A549 (cell line): ENCODE measurements around the gene PDE8B. TPM values are rescaled to one million over a fixed set of nuclear protein-coding genes. Genes with fewer than 3 reads are reported as not detected.

Source experiments
- ATAC-seq, 2 experiments: fragments of 200-7000 bp in 1 of 2; fragments of >200 bp in 1 of 2; cut with Nextera tagmentation in 1 of 2; cut with Tn5 transposase in 1 of 2; 3 replicates each; pipeline versions ENCODE4 v1.8.0 to v1.9.1; 2018 to 2020; ENCODE audit warnings: mild to moderate bottlenecking in 1 of 2, moderate library complexity in 1 of 2
- CTCF ChIA-PET: fragments of 300-600 bp; sonication (Branson Sonifier 250); formaldehyde crosslinking; extraction: SDS; loops from one replicate; lab custom pipeline; 2021; ENCODE audit warnings: antibody characterized with exemption, inconsistent platforms; lab: Yijun Ruan, JAX
- POLR2A ChIA-PET: fragments of 350-600 bp; formaldehyde crosslinking; extraction: SDS; loops from one replicate; lab custom pipeline; 2021; ENCODE audit warnings: antibody characterized with exemption, inconsistent platforms; lab: Yijun Ruan, JAX
- DNase-seq, 2 experiments: peaks; one replicate each; pipeline versions ENCODE4 v3.0.0 to v3.0.0-alpha.2; 2011 to 2016; ENCODE audit warnings: low read depth in 1 of 2, low spot score in 1 of 2
- FAIRE-seq: peaks from 2 replicates; lab custom pipeline; 2011; peaks lifted over from hg19 to GRCh38; lab: Jason Lieb, UNC
- H3K27ac ChIP-seq, 2 experiments: fragments of >200 bp; sonication (Bioruptor Twin); formaldehyde crosslinking; 3 replicates each; pipeline ENCODE4 v1.5.1; 2016 to 2017
- H3K4me1 ChIP-seq: fragments of >200 bp; sonication (Bioruptor Twin); formaldehyde crosslinking; 3 replicates; pipeline ENCODE4 v1.6.1; 2016
- H3K4me2 ChIP-seq: fragments of >200 bp; sonication (Bioruptor Twin); formaldehyde crosslinking; 3 replicates; pipeline ENCODE4 v1.6.1; 2016
- H3K4me3 ChIP-seq: fragments of >200 bp; sonication (Bioruptor Twin); formaldehyde crosslinking; 3 replicates; pipeline ENCODE4 v1.5.1; 2016
- H3K9me3 ChIP-seq: fragments of >200 bp; sonication (Bioruptor Twin); formaldehyde crosslinking; 3 replicates; pipeline ENCODE4 v1.6.1; 2016
- BHLHE40 ChIP-seq: IDR thresholded peaks from 2 replicates; pipeline ENCODE4 v1.6.1; 2012; ENCODE audit warnings: low read depth, low read length, inconsistent platforms
- CBX8 ChIP-seq: fragments of 200-600 bp; sonication (generic); IDR thresholded peaks from 2 replicates; pipeline ENCODE4 v1.6.1; 2016
- CEBPB ChIP-seq, 2 experiments: fragments of >200 bp in 1 of 2; sonication (Bioruptor Twin) in 1 of 2; formaldehyde crosslinking in 1 of 2; IDR thresholded peaks; 2 replicates each; pipeline ENCODE4 v1.6.1; 2012 to 2016
- EHMT2 ChIP-seq: fragments of 200-600 bp; sonication (generic); IDR thresholded peaks from 2 replicates; pipeline ENCODE4 v1.6.1; 2016; ENCODE audit warnings: antibody characterized with exemption, low read depth, mild to moderate bottlenecking, moderate library complexity
- FOXS1 ChIP-seq: fragments of 250-450 bp; sonication (Bioruptor Pico); IDR thresholded peaks from 2 replicates; pipeline ENCODE4 v1.5.0; 2020; ENCODE audit warnings: mild to moderate bottlenecking, moderate library complexity
- GATA3 ChIP-seq: IDR thresholded peaks from 2 replicates; pipeline ENCODE4 v1.6.1; 2012; ENCODE audit warnings: borderline replicate concordance
- HOXA7 ChIP-seq: fragments of 250-450 bp; sonication (Bioruptor Pico); IDR thresholded peaks from 2 replicates; pipeline ENCODE4 v1.5.0; 2020; ENCODE audit warnings: mild to moderate bottlenecking, moderate library complexity
- HOXB13 ChIP-seq: fragments of 250-450 bp; sonication (Bioruptor Pico); IDR thresholded peaks from 2 replicates; pipeline ENCODE4 v1.5.0; 2020; ENCODE audit warnings: low read depth, mild to moderate bottlenecking, moderate library complexity
- JUN ChIP-seq, 2 experiments: fragments of >200 bp; sonication (Bioruptor Twin); formaldehyde crosslinking; IDR thresholded peaks; 2 replicates in 1 of 2; 3 replicates in 1 of 2; pipeline ENCODE4 v1.6.1; 2016 to 2017
- NFE2L2 ChIP-seq: fragments of 150-350 bp; conservative IDR thresholded peaks from 2 replicates; pipeline ENCODE4 v1.6.1; 2014; ENCODE audit warnings: low read length
- PHF8 ChIP-seq: fragments of 200-600 bp; sonication (generic); IDR thresholded peaks from 2 replicates; pipeline ENCODE4 v1.6.1; 2016; ENCODE audit warnings: low read depth, mild to moderate bottlenecking, antibody characterized with exemption, moderate library complexity, borderline replicate concordance
- RARB ChIP-seq: fragments of 250-450 bp; sonication (Bioruptor Pico); IDR thresholded peaks from 2 replicates; pipeline ENCODE4 v1.8.0; 2021; ENCODE audit warnings: mild to moderate bottlenecking, moderate library complexity
- RFX5 ChIP-seq: fragments of 450-650 bp; IDR thresholded peaks from 2 replicates; pipeline ENCODE4 v1.7.1; 2014; ENCODE audit warnings: antibody characterized with exemption, mild to moderate bottlenecking, moderate library complexity
- SREBF2 ChIP-seq: fragments of 450-650 bp; IDR thresholded peaks from 2 replicates; pipeline ENCODE4 v1.6.1; 2014; ENCODE audit warnings: mild to moderate bottlenecking, moderate library complexity
- TP53 ChIP-seq: fragments of 250-450 bp; sonication (Bioruptor Pico); IDR thresholded peaks from 2 replicates; pipeline ENCODE4 v1.5.0; 2021; ENCODE audit warnings: mild to moderate bottlenecking, moderate library complexity
- ZC3H11A ChIP-seq: fragments of 450-650 bp; IDR thresholded peaks from 2 replicates; pipeline ENCODE4 v1.6.1; 2014; ENCODE audit warnings: antibody characterized with exemption, mild to moderate bottlenecking
- ZNF302 ChIP-seq: fragments of 250-450 bp; sonication (Bioruptor Pico); IDR thresholded peaks from 2 replicates; pipeline ENCODE4 v1.9.0; 2021; ENCODE audit warnings: inconsistent platforms, mild to moderate bottlenecking, moderate library complexity
- ZSCAN20 ChIP-seq: fragments of 250-450 bp; sonication (Bioruptor Pico); IDR thresholded peaks from 2 replicates; pipeline ENCODE4 v1.8.0; 2022; ENCODE audit warnings: mild to moderate bottlenecking, moderate library complexity
- WGBS: methylation state at CpG from one replicate; pipeline ENCODE4 v1.1.6; 2017; ENCODE audit errors: missing lambda C conversion rate; 5-methylcytosine and 5-hydroxymethylcytosine counted together
- polyA plus RNA-seq, 4 experiments: library from polyadenylated mRNA; depleted of rRNA in 3 of 4; stranded (reverse); fragments of >200 nt; fragmentation: RNase III in 1 of 4; extraction: RNeasy Plus Mini Kit Qiagen cat#74134 plus additional on column Dnase treatment in 1 of 4; gene quantifications; 2 replicates in 3 of 4; 3 replicates in 1 of 4; pipeline ENCODE4 v1.2.3, GENCODE V29; 2011 to 2017
- TF ChIP-seq, protein P1 (sequence below): fragments of 200-600 bp; sonication (generic); IDR thresholded peaks from 2 replicates; pipeline ENCODE4 v1.6.1; 2016; ENCODE audit warnings: antibody characterized with exemption, mild to moderate bottlenecking, moderate library complexity
- TF ChIP-seq, protein P2 (sequence below): IDR thresholded peaks from 2 replicates; pipeline ENCODE4 v1.6.1; 2012
- TF ChIP-seq, protein P3 (sequence below): IDR thresholded peaks from 2 replicates; pipeline ENCODE4 v1.6.1; 2012
- TF ChIP-seq, protein P4 (sequence below): fragments of 150-350 bp; IDR thresholded peaks from 2 replicates; pipeline ENCODE4 v1.6.1; 2014; ENCODE audit warnings: low read depth, mild to moderate bottlenecking, low read length
- TF ChIP-seq, protein P5 (sequence below): IDR thresholded peaks from 2 replicates; pipeline ENCODE4 v1.6.1; 2012; ENCODE audit warnings: low read depth, borderline replicate concordance

Gene PDE8B
- polyA plus RNA-seq, 2 of the 4 experiments (the other 2 are of a cell fraction): 2.0 to 4.0 TPM

DNA sequence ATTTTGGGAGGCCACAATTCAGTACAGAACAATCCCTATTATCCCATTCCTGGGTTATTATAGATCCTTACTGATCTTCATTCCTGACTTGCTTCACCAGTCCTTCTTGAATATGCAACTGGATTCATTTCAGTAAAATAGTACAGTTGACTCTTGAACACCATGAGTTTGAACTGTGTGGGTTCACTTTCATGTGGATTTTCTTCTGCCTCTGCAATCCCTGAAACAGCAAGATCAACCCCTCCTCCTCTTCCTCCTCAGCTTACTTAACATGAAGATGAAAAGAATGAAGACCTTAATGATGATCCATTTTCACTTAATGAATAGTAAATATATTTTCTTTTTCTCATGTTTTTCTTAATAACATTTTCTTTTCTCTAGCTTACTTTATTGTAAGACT, 8.3 kb upstream of the PDE8B start:
- DNase-seq: no peak
- no peak for TF ChIP-seq ZSCAN20
- no peak for TF ChIP-seq FOXS1 (CRISPR knock-in tag)
- TF ChIP-seq ZC3H11A: no peak
- TF ChIP-seq, protein P1, sequence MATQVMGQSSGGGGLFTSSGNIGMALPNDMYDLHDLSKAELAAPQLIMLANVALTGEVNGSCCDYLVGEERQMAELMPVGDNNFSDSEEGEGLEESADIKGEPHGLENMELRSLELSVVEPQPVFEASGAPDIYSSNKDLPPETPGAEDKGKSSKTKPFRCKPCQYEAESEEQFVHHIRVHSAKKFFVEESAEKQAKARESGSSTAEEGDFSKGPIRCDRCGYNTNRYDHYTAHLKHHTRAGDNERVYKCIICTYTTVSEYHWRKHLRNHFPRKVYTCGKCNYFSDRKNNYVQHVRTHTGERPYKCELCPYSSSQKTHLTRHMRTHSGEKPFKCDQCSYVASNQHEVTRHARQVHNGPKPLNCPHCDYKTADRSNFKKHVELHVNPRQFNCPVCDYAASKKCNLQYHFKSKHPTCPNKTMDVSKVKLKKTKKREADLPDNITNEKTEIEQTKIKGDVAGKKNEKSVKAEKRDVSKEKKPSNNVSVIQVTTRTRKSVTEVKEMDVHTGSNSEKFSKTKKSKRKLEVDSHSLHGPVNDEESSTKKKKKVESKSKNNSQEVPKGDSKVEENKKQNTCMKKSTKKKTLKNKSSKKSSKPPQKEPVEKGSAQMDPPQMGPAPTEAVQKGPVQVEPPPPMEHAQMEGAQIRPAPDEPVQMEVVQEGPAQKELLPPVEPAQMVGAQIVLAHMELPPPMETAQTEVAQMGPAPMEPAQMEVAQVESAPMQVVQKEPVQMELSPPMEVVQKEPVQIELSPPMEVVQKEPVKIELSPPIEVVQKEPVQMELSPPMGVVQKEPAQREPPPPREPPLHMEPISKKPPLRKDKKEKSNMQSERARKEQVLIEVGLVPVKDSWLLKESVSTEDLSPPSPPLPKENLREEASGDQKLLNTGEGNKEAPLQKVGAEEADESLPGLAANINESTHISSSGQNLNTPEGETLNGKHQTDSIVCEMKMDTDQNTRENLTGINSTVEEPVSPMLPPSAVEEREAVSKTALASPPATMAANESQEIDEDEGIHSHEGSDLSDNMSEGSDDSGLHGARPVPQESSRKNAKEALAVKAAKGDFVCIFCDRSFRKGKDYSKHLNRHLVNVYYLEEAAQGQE: no peak
- TF ChIP-seq CEBPB (IDR thresholded peaks at IDR 0.05): no peak
- no peak for TF ChIP-seq JUN (IDR thresholded peaks at IDR 0.05)
- TF ChIP-seq TP53 (CRISPR knock-in tag): no peak
- no peak for TF ChIP-seq ZNF302
- no peak for TF ChIP-seq PHF8
- TF ChIP-seq HOXA7 (CRISPR knock-in tag): no peak
- peaks cover 8% of the 10 kb centered on the region; the same call in 2 of the 3 replicates for H3K4me1 ChIP-seq
- ATAC-seq: no peak
- CTCF ChIA-PET: interaction anchor here (1.2 kb wide), 1 partner anchor 16 kb away, joined by 4 read pairs; no protein-coding TSS in a partner anchor
- H3K27ac ChIP-seq: no peak overlapping the region
- POLR2A ChIA-PET: no interaction called here
- no peak overlapping the region for H3K4me3 ChIP-seq
- peaks cover 10% of the 10 kb centered on the region; the same call in 2 of the 3 replicates for H3K9me3 ChIP-seq
- no peak for FAIRE-seq
- H3K4me2 ChIP-seq: no peak overlapping the region

DNA sequence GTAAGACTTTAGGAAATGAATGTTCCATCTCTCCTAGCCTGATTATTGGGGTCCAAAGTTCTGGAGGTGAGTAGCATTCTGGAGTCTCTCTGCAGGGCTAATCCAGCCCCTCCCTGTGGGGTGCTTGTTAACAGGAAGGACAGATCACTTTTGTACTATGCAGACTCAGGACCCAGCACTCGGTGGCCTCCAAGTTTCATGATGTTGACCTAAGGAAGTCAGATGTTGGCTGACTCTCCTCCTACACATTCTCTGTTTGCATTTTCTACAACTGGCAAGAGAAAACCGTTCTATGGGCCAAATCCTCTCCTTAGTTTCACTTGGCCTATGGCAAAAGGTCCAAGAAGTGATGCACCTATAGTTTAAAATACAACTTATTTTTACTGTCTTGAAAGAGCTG, 5.5 kb upstream of the PDE8B start:
- Histone ChIP-seq H3K4me2 (peak overlapping the region; percentile 23; the same call in 1 of the 3 replicates), H3K9me3 (no peaks in the 10 kb centered on the region), H3K4me1 (peaks cover 8% of the 10 kb centered on the region; the same call in 2 of the 3 replicates), H3K27ac (no peak overlapping the region), H3K4me3 (no peak overlapping the region)
- no peak for FAIRE-seq
- TF ChIP-seq, protein P1: no peak
- DNase-seq: peak in 1 of 2 experiments; percentile 16
- ATAC-seq: no peak; a peak in 1 of 6 replicates
- 14% methylated on average over 2 of the region's 2 CpGs for WGBS
- ChIA-PET CTCF (no interaction called here), POLR2A (no interaction called here)

DNA sequence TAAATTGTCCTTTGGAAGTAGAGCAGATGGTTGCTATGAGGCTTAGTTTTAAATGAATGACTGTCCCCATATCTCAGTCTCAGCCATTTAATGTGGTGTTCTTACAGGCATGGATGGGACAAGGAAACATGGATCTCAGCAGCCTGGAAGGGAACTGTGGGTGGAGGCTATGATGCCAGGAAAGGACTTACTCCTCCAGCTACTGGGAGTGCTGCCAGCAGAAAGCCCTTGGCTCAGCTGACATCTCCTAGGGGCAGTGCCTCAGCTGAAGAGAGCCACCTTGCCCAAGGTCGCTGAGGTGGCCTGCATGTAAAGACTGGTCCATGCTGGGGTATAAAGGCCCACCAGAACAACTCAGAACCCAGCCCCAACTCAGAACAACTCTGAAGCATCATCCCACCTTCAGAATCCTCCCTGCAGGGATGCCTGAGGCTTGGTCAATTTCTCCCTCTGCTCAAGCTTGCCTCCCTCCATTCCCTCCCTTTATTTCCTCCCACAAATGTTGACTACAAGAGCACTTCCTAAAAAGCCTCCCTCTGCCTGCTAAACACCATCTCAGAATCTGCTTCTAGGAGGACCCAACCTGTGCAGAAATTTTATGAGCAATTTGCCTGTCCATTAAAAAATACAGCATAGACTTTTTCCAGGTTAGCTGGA, 1.8 kb upstream of the PDE8B start:
- no peak for ATAC-seq
- DNase-seq: no peak
- 85% methylated on average over 1 of the region's 1 CpG for WGBS
- Histone ChIP-seq H3K4me3 (no peak overlapping the region), H3K4me1 (peaks cover 18% of the 10 kb centered on the region; the same call in 2 of the 3 replicates), H3K4me2 (no peak overlapping the region), H3K9me3 (no peaks in the 10 kb centered on the region), H3K27ac (no peak overlapping the region)
- ChIA-PET POLR2A (no interaction called here), CTCF (interaction anchor here (0.9 to 2.1 kb wide), 6 partner anchors 30 to 284 kb away, joined by 3 to 7 read pairs (median 3); partner anchors contain the start of gene WDR41)
- FAIRE-seq: no peak
- TF ChIP-seq JUN (IDR thresholded peaks at IDR 0.05): no peak
- TF ChIP-seq, protein P2, sequence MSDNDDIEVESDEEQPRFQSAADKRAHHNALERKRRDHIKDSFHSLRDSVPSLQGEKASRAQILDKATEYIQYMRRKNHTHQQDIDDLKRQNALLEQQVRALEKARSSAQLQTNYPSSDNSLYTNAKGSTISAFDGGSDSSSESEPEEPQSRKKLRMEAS: no peak
- TF ChIP-seq, protein P3, sequence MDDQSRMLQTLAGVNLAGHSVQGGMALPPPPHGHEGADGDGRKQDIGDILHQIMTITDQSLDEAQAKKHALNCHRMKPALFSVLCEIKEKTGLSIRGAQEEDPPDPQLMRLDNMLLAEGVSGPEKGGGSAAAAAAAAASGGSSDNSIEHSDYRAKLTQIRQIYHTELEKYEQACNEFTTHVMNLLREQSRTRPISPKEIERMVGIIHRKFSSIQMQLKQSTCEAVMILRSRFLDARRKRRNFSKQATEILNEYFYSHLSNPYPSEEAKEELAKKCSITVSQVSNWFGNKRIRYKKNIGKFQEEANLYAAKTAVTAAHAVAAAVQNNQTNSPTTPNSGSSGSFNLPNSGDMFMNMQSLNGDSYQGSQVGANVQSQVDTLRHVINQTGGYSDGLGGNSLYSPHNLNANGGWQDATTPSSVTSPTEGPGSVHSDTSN: no peak
- no peak for TF ChIP-seq CBX8
- TF ChIP-seq HOXA7 (CRISPR knock-in tag): no peak
- TF ChIP-seq RARB (CRISPR knock-in tag): no peak
- no peak for TF ChIP-seq RFX5
- TF ChIP-seq GATA3: no peak
- TF ChIP-seq EHMT2: no peak
- TF ChIP-seq, protein P4, sequence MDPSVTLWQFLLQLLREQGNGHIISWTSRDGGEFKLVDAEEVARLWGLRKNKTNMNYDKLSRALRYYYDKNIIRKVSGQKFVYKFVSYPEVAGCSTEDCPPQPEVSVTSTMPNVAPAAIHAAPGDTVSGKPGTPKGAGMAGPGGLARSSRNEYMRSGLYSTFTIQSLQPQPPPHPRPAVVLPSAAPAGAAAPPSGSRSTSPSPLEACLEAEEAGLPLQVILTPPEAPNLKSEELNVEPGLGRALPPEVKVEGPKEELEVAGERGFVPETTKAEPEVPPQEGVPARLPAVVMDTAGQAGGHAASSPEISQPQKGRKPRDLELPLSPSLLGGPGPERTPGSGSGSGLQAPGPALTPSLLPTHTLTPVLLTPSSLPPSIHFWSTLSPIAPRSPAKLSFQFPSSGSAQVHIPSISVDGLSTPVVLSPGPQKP: no peak
- TF ChIP-seq SREBF2: no peak
- TF ChIP-seq CEBPB (IDR thresholded peaks at IDR 0.05): no peak
- no peak for TF ChIP-seq BHLHE40
- TF ChIP-seq TP53 (CRISPR knock-in tag): no peak
- no peak for TF ChIP-seq NFE2L2
- TF ChIP-seq HOXB13 (CRISPR knock-in tag): no peak
- TF ChIP-seq, protein P5, sequence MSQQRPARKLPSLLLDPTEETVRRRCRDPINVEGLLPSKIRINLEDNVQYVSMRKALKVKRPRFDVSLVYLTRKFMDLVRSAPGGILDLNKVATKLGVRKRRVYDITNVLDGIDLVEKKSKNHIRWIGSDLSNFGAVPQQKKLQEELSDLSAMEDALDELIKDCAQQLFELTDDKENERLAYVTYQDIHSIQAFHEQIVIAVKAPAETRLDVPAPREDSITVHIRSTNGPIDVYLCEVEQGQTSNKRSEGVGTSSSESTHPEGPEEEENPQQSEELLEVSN: no peak
